GM19455 (cell line): Measurements from ENCODE around the gene DKK3.

Experiments
- ATAC-seq: cut with Tn5 transposase; IDR thresholded peaks from one replicate; pipeline ENCODE4 v1.9.1; 2021; ENCODE audit not compliant: unreplicated experiment

Gene DKK3

GRCh38 chr11:11948242-11948947 is 60.0 kb downstream of the DKK3 start:
- no peak for ATAC-seq

DNA sequence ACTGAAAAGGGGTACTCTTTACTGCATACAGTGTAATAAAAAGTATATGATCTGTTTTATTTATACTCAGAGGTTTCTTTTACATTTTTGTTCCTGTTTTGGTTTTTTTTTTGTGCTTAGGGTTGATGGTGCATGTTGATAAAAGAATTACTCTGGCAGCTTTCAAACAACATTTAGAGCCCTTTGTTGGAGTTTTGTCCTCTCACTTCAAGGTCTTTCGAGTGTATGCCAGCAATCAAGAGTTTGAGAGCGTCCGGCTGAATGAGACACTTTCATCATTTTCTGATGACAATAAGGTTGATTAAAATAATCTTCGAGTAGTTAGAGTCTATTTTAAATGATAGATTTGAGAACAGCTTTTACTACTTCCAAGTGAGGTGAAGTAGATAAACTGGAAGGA is 60.6 kb downstream of the DKK3 start:
- ATAC-seq = no peak

GRCh38 chr11:11946878-11947277 is 61.5 kb downstream of the DKK3 start:
- ATAC-seq = no peak

DNA sequence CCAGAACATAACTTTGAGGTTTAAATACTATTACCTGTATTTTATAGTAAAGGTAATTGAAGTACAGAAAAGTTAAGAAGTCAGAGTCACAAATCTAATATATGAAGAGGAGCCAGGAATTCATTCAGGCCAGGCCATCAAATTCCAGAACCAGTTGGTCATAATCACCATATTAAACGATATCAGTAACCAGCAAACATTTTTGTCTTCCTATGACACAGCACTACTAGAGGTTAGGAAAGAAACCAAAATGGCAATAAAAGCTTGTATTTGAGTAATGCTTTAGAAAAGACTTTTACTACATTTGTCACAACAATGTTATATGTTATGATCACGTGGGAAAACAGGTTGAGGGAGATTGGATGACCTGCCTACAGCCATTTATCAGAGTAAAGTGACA is 62.2 kb downstream of the DKK3 start:
- ATAC-seq = no peak

GRCh38 chr11:11944444-11944843 is 64.0 kb downstream of the DKK3 start:
- no peak for ATAC-seq

GRCh38 chr11:11942668-11943067 is 65.8 kb downstream of the DKK3 start:
- ATAC-seq = no peak

GRCh38 chr11:11940551-11940950 is 67.9 kb downstream of the DKK3 start:
- no peak for ATAC-seq

DNA sequence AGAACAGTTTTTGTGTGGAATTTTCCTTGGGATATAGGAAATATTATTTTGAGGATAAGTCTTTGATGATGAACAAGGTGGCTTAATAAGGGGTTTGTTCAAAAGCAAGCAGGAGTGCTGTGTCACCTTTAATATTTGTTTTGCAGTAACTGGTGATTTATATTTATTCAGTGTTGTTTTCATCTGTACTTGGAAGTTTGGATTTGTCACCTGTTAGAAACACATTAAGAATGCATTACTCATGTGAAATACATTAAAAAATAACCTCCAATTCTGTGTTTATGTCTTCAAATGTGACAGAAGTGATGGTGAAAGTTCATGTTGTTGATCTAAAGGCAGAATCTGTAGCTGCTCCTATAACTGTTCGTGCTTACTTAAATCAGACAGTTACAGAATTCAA is 70.5 kb downstream of the DKK3 start:
- ATAC-seq = no peak

GRCh38 chr11:11937433-11937832 is 71.0 kb downstream of the DKK3 start:
- ATAC-seq = no peak

DNA sequence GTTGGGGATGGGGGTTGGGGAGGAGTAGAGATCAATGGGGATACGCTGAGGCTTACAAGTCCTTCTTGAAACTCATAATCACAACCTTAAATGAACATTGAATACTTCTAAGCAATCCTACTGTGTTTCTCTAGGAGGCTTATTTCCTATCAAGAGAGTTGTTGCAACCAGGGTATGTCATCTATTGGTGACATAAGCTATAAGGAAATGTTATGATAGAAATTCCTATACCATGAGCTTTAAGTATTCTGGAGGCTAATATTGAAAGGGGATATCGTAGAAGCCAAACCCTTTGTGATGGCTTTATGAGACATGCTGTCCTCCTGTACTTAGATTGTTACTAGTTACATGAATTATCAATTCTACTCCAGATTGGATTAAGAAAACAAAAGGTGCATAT is 72.9 kb downstream of the DKK3 start:
- no peak for ATAC-seq

DNA sequence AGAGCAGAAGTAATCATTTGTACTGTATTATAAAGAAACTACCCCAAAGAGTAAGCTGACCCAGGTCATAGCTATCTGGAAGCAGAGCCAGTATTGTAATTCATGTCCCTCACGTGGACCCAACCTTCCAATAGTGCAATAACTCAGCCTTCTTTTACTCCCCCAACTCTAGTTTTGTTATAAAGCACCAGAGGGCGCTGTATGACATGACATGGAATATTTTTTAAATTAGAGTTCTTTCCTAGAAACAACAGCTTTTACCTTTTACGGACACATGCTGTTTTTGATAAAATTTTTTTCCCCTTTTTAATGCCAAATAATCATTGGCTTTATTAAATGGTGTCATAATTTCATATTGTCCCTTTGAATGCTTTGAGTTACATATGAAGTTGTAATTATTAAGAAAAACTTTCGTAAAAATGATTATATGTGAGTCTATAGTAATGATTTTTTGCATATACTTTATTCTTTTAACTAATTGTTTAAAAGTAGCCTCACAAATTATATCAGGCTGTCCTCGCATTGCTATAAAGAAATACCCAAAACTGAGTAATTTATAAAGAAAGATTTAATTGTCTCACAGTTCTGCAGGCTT is 76.9 kb downstream of the DKK3 start:
- no peak for ATAC-seq

- no peak for ATAC-seq
These were observed 78.5 kb downstream of the DKK3 start for GRCh38 chr11:11929920-11930319.

- ATAC-seq = no peak
These were observed 84.6 kb downstream of the DKK3 start for GRCh38 chr11:11923828-11924227.

DNA sequence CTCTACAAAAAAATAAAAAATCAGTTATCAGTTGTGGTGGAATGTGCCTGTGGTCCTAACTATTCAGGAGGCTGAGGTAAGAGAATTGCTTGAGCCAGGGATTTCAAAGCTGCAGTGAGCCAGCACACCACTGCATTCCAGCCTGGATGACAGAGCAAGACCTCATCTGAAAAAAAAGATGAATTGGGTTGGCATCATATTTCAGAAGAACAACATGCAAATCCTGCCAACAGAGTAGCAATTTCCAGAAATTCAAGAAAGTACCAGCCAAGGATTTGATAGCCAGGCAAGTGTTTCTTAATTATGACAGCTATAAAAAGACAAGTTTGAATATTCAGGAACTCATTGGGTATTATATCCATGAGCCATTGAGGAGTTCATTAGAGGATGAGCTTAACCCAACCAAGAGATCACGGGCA is 91.4 kb downstream of the DKK3 start:
- ATAC-seq = no peak

DNA sequence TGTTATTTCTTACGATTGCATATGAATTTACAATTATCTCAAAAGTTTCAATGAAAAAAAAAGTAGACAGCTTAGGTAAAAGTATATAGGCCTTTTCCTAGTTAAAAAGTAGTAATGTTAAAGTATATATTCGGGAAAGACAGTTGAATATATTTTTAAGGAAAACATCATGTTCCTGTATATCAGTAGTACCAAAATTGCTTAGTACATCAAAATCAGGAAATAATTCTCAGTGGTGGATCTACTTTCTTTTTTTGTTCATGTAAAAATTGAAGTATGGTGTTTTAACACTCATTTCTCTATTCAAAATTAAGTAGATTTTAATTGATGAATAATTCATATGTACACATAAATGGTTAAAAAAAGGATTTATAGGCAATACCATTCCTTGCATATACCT is 92.8 kb downstream of the DKK3 start:
- ATAC-seq = no peak

DNA sequence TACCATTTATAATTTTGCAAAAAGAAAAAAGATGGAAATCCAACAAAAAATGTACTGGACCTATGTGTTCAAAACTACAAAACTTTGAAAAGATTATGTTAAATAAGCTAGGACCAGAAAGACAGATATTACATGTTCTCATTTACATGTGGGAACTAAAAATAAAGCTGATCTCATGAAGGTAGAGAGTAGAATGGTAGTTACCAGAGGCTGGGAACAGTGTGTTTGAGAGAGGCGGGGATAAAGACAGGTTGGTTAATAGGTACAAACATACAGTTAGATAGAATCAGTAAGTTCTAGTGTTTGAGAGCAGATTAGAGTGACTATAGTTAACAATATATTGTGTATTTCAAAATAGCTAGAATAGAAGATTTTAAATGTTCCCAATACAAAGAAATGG is 95.0 kb downstream of the DKK3 start:
- ATAC-seq = no peak
